Dedifferentiated amniotic fluid mesenchymal stem cell (primary cell): ENCODE measurements around the gene GABRP.

Source experiments
- DNase-seq: peaks from one replicate; pipeline ENCODE4 v3.0.0-alpha.2; 2016; ENCODE audit errors: extremely low spot score

Gene GABRP

GRCh38 chr5:170861667-170861916 lies 78.1 kb downstream of the GABRP start:
- no peak for DNase-seq

- DNase-seq = peak; percentile 51
These were observed 78.6 kb downstream of the GABRP start, which contains the start of gene RANBP17 for GRCh38 chr5:170861917-170862766. TSS of gene RANBP17 (plus strand) at chr5:170862018.

- DNase-seq = peak; percentile 64
These were observed 80.1 kb downstream of the GABRP start for GRCh38 chr5:170863646-170864045.
